Measurements from ENCODE around the gene ZNF407.

Gene ZNF407

GRCh38 chr18:74832381-74832780, 234.7 kb downstream of the ZNF407 start:
- no peak for TF ChIP-seq ZNF384 (IDR thresholded peaks at IDR 0.05)
- TF ChIP-seq SP1 (IDR thresholded peaks at IDR 0.05): no peak
- TF ChIP-seq HDGF (IDR thresholded peaks at IDR 0.05; ENCODE audit: borderline replicate concordance): no peak
- TF ChIP-seq ARNT (IDR thresholded peaks at IDR 0.05): no peak
- ChIA-PET POLR2A (no interaction called here), CTCF (no interaction called here)
- no peak for DNase-seq (ENCODE audit: extremely low spot score)

DNA sequence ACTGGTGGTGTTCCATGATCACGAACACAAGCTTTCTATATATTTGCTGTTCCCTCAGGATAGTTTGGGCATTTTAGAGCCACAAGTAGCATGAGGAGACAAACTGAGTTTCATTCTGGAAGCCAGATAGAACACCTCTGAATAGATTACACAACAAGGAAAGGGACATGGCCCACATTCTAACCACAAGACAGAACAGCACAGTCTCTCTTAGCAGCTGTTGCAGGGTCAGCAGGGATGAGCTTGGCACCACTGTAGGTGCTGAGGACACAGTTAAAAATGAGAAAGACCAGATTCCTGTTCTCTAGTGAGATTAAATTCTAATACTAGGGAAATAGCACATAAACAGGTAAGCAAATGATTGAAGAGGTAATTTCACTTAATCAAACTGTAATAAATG, 235.3 kb downstream of the ZNF407 start:
- TF ChIP-seq, protein P1, sequence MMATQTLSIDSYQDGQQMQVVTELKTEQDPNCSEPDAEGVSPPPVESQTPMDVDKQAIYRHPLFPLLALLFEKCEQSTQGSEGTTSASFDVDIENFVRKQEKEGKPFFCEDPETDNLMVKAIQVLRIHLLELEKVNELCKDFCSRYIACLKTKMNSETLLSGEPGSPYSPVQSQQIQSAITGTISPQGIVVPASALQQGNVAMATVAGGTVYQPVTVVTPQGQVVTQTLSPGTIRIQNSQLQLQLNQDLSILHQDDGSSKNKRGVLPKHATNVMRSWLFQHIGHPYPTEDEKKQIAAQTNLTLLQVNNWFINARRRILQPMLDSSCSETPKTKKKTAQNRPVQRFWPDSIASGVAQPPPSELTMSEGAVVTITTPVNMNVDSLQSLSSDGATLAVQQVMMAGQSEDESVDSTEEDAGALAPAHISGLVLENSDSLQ (IDR thresholded peaks at IDR 0.05): no peak
- TF ChIP-seq L3MBTL2 (conservative IDR thresholded peaks at IDR 0.05): no peak
- no peak for TF ChIP-seq ZNF384 (IDR thresholded peaks at IDR 0.05)
- no peak for TF ChIP-seq ELF4 (IDR thresholded peaks at IDR 0.05)
- no peak for TF ChIP-seq FOXK2 (IDR thresholded peaks at IDR 0.05)
- no peak for TF ChIP-seq LEF1 (IDR thresholded peaks at IDR 0.05; ENCODE audit: borderline replicate concordance)
- TF ChIP-seq TARDBP (IDR thresholded peaks at IDR 0.05): no peak
- no peak for TF ChIP-seq FOXA1 (IDR thresholded peaks at IDR 0.05)
- TF ChIP-seq BHLHE40 (IDR thresholded peaks at IDR 0.05; ENCODE audit: borderline replicate concordance): no peak
- no peak for TF ChIP-seq HDGF (IDR thresholded peaks at IDR 0.05; ENCODE audit: borderline replicate concordance)
- TF ChIP-seq ARNT (IDR thresholded peaks at IDR 0.05): no peak
- TF ChIP-seq NFRKB (IDR thresholded peaks at IDR 0.05): no peak
- TF ChIP-seq SUZ12 (IDR thresholded peaks at IDR 0.05): no peak
- no peak for TF ChIP-seq SP1 (IDR thresholded peaks at IDR 0.05)
- TF ChIP-seq CTBP1 (IDR thresholded peaks at IDR 0.05; ENCODE audit: borderline replicate concordance): no peak
- TF ChIP-seq FOXM1 (IDR thresholded peaks at IDR 0.05; ENCODE audit: borderline replicate concordance): no peak
- CTCF ChIA-PET: no interaction called here
- DNase-seq (ENCODE audit: extremely low spot score): no peak
- POLR2A ChIA-PET: no interaction called here

DNA sequence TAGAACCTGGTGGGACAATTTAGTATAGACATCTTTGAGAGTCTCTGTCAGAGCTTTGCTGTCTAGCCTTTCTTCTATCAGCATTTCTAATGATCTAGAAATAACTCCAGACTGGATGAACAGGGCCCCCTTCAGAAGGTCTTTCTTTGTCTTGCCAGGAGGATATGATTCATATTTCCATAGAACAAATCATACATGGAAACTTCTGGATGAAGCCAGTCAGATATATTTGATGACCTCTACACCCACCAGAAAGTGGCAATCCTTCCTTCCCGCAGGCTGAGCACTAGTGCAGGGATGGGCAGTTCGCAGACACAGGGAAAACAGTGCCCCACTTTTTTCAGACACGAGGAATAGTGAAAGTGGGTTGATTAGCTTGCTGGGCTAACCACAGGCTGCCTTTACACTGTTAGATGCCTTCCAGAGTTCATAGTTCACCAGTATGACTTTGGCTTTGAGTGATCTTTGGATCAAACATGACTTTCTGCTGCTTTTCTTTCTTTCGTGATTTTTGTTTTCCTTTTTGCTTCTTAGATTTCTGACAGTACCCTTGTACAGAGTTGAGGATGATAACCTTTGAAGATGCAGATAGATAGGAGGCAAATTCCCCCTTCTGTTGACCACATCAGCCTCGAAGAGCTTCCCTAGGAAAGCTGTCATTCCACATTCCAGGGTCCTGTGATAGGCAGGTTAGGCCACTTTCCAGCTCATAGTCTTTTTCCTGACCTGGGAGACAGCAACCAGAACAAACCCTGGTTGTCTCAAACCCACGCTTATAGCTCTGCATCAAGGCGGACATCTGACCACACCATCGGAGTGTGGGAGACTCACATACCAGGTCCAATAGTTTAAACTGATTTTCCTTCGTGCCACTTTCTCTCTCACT, 237.0 kb downstream of the ZNF407 start:
- ChIA-PET POLR2A (no interaction called here), CTCF (interaction anchor here (0.7 kb wide), 1 partner anchor 1450 kb away, joined by 3 read pairs; no protein-coding TSS in a partner anchor)
- DNase-seq (ENCODE audit: extremely low spot score): no peak
- no peak for TF ChIP-seq L3MBTL2 (conservative IDR thresholded peaks at IDR 0.05)
- no peak for TF ChIP-seq ELF4 (IDR thresholded peaks at IDR 0.05)
- TF ChIP-seq CTBP1 (IDR thresholded peaks at IDR 0.05; ENCODE audit: borderline replicate concordance): no peak
- TF ChIP-seq TARDBP (IDR thresholded peaks at IDR 0.05): no peak
- no peak for TF ChIP-seq FOXM1 (IDR thresholded peaks at IDR 0.05; ENCODE audit: borderline replicate concordance)
- no peak for TF ChIP-seq BHLHE40 (IDR thresholded peaks at IDR 0.05; ENCODE audit: borderline replicate concordance)
- TF ChIP-seq LEF1 (IDR thresholded peaks at IDR 0.05; ENCODE audit: borderline replicate concordance): no peak
- TF ChIP-seq SUZ12 (IDR thresholded peaks at IDR 0.05): no peak
- TF ChIP-seq HDGF (IDR thresholded peaks at IDR 0.05; ENCODE audit: borderline replicate concordance): no peak
- TF ChIP-seq, protein P1 (IDR thresholded peaks at IDR 0.05): no peak
- TF ChIP-seq SP1 (IDR thresholded peaks at IDR 0.05): no peak
- no peak for TF ChIP-seq ZNF384 (IDR thresholded peaks at IDR 0.05)

DNA sequence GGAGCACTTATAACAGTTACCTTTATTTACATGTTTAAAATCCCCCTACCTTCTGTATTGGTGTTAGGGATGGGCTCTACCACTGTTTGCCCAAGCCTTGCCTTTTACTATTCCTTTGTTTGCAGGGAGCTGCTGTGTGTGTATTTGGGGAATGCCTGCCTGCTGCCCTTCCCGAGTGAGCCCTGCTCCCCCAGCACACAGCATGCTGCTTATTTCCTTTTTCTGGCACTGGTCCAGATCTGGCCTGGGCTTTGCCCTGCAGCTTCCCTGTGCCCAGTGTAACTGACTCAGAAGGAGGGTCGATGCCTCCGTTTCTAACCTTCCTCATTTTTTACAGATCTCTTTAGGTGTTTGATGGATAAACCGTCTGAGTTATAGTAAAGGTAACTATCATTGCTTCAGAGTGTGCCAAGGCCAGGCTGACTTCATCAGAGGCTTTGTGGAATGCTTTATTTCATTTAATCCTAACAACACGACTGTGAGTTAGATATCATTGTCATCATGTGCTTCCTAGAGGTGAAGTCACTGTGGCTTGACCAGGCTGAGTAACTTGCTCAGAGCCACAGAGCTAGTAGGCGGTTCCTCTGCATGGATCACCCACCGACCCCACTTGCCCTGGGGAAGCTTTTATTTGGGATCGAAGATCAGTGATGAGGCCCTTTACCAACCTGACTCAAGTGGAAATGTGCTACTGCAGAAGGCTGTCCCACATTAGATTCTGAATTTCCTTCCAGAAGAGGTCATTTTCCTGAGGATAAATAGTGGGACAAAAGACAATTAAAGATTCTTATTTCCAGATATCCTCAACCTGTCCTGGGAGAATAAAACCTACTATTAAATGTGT, 238.8 kb downstream of the ZNF407 start:
- ChIA-PET POLR2A (no interaction called here), CTCF (interaction anchor here (0.6 kb wide), 3 partner anchors 13 to 67 kb away, joined by 3 to 5 read pairs (median 4); no protein-coding TSS in a partner anchor)
- no peak for TF ChIP-seq SUZ12 (IDR thresholded peaks at IDR 0.05)
- no peak for TF ChIP-seq NFRKB (IDR thresholded peaks at IDR 0.05)
- no peak for TF ChIP-seq ZNF384 (IDR thresholded peaks at IDR 0.05)
- no peak for TF ChIP-seq BHLHE40 (IDR thresholded peaks at IDR 0.05; ENCODE audit: borderline replicate concordance)
- no peak for TF ChIP-seq FOXM1 (IDR thresholded peaks at IDR 0.05; ENCODE audit: borderline replicate concordance)
- TF ChIP-seq FOXA1 (IDR thresholded peaks at IDR 0.05): no peak
- TF ChIP-seq HDGF (IDR thresholded peaks at IDR 0.05; ENCODE audit: borderline replicate concordance): no peak
- no peak for TF ChIP-seq FOXK2 (IDR thresholded peaks at IDR 0.05)
- TF ChIP-seq SP1 (IDR thresholded peaks at IDR 0.05): no peak
- TF ChIP-seq CTBP1 (IDR thresholded peaks at IDR 0.05; ENCODE audit: borderline replicate concordance): no peak
- TF ChIP-seq ARNT (IDR thresholded peaks at IDR 0.05): no peak
- TF ChIP-seq LEF1 (IDR thresholded peaks at IDR 0.05; ENCODE audit: borderline replicate concordance): no peak
- TF ChIP-seq, protein P1 (IDR thresholded peaks at IDR 0.05): no peak
- no peak for TF ChIP-seq TARDBP (IDR thresholded peaks at IDR 0.05)
- TF ChIP-seq ELF4 (IDR thresholded peaks at IDR 0.05): no peak
- no peak for TF ChIP-seq L3MBTL2 (conservative IDR thresholded peaks at IDR 0.05)
- no peak for DNase-seq (ENCODE audit: extremely low spot score)

GRCh38 chr18:74840492-74841167, 243.0 kb downstream of the ZNF407 start:
- no peak for DNase-seq (ENCODE audit: extremely low spot score)
- ChIA-PET POLR2A (interaction anchor here (0.6 kb wide), 1 partner anchor 45 kb away, joined by 3 read pairs; no protein-coding TSS in a partner anchor), CTCF (no interaction called here)
- TF ChIP-seq LEF1 (IDR thresholded peaks at IDR 0.05; ENCODE audit: borderline replicate concordance): no peak
- TF ChIP-seq SP1 (IDR thresholded peaks at IDR 0.05): no peak
- TF ChIP-seq ARNT (IDR thresholded peaks at IDR 0.05): no peak
- TF ChIP-seq FOXK2 (IDR thresholded peaks at IDR 0.05): no peak
- TF ChIP-seq SUZ12 (IDR thresholded peaks at IDR 0.05): no peak
- no peak for TF ChIP-seq L3MBTL2 (conservative IDR thresholded peaks at IDR 0.05)
- no peak for TF ChIP-seq ZNF384 (IDR thresholded peaks at IDR 0.05)
- no peak for TF ChIP-seq ELF4 (IDR thresholded peaks at IDR 0.05)
- TF ChIP-seq CTBP1 (IDR thresholded peaks at IDR 0.05; ENCODE audit: borderline replicate concordance): no peak
- TF ChIP-seq, protein P1 (IDR thresholded peaks at IDR 0.05): no peak
- no peak for TF ChIP-seq TARDBP (IDR thresholded peaks at IDR 0.05)
- TF ChIP-seq FOXA1 (IDR thresholded peaks at IDR 0.05): no peak
- no peak for TF ChIP-seq HDGF (IDR thresholded peaks at IDR 0.05; ENCODE audit: borderline replicate concordance)
- TF ChIP-seq NFRKB (IDR thresholded peaks at IDR 0.05): no peak
- no peak for TF ChIP-seq BHLHE40 (IDR thresholded peaks at IDR 0.05; ENCODE audit: borderline replicate concordance)
- TF ChIP-seq FOXM1 (IDR thresholded peaks at IDR 0.05; ENCODE audit: borderline replicate concordance): no peak
